ENCODE data around the gene COX14. TPM values are rescaled to one million over a fixed set of nuclear protein-coding genes. Genes with fewer than 3 reads are reported as not detected.
A peak's percentile ranks its signal among the peaks of the same experiment; 100 is the strongest.
"Not testable (repeated sequence)": the region's sequence is repeated elsewhere in the genome, so short reads cannot be mapped to it uniquely, and the experiment has no call there.

The COX14 gene
- total RNA-seq, 1 donor from 2014 or later = 22.7 TPM

GRCh38 chr12:50132505-50133135 lies 20.6 kb downstream of the COX14 start:
- DNase-seq (ENCODE audit: low spot score) = peak; percentile 68
- H3F3A ChIP-seq (ENCODE audit: low read depth) = peaks cover 12% of the 10 kb centered on the region
- Mint-ChIP-seq H3K4me1 (no peaks in the 10 kb centered on the region), H3K36me3 (peaks cover 20% of the 10 kb centered on the region), H3K27me3 (ENCODE audit: insufficient read depth, low read depth) (no peaks in the 10 kb centered on the region), H3K4me3 (no peak overlapping the region), H3K27ac (no peak overlapping the region), H3K9me3 (no peaks in the 10 kb centered on the region)
- H3K79me2 ChIP-seq (ENCODE audit: low read depth) = no peaks in the 10 kb centered on the region
- no peaks in the 10 kb centered on the region for H3K4me1 ChIP-seq
- H3K9ac ChIP-seq = no peak overlapping the region
- H3K4me2 ChIP-seq = no peak overlapping the region
- no peaks in the 10 kb centered on the region for H3K9me3 ChIP-seq (ENCODE audit: low read depth)
- no peaks in the 10 kb centered on the region for H3K27me3 ChIP-seq
- H2AFZ ChIP-seq (replicated peaks) = no peak overlapping the region
- H3K36me3 ChIP-seq = peaks cover 7% of the 10 kb centered on the region
- TF ChIP-seq EZH2phosphoT487 (IDR thresholded peaks at IDR 0.05) (no peak), CTCF (IDR thresholded peaks at IDR 0.05) (peak; percentile 78)
- peaks cover 4% of the 10 kb centered on the region for H4K20me1 ChIP-seq (ENCODE audit: low read depth)
- no peak overlapping the region for H3K4me3 ChIP-seq
- H3K27ac ChIP-seq = no peak overlapping the region

GRCh38 chr12:50142993-50143392 lies 31.0 kb downstream of the COX14 start:
- H3K27ac ChIP-seq = no peak overlapping the region
- Mint-ChIP-seq H3K27me3 (ENCODE audit: insufficient read depth, low read depth) (no peaks in the 10 kb centered on the region), H3K27ac (no peak overlapping the region), H3K4me3 (no peak overlapping the region), H3K9me3 (no peaks in the 10 kb centered on the region), H3K36me3 (peaks cover 20% of the 10 kb centered on the region), H3K4me1 (no peaks in the 10 kb centered on the region)
- H3K79me2 ChIP-seq (ENCODE audit: low read depth) = peaks cover 32% of the 10 kb centered on the region
- H2AFZ ChIP-seq (replicated peaks) = no peak overlapping the region
- no peak for TF ChIP-seq EZH2 (IDR thresholded peaks at IDR 0.05)
- TF ChIP-seq CTCF (IDR thresholded peaks at IDR 0.05) = no peak
- no peaks in the 10 kb centered on the region for H3F3A ChIP-seq (ENCODE audit: low read depth)
- DNase-seq (ENCODE audit: low spot score) = no peak
- H3K4me2 ChIP-seq = no peak overlapping the region
- H3K4me1 ChIP-seq = no peaks in the 10 kb centered on the region
- no peaks in the 10 kb centered on the region for H3K27me3 ChIP-seq
- H3K4me3 ChIP-seq = no peak overlapping the region
- no peaks in the 10 kb centered on the region for H3K9me3 ChIP-seq (ENCODE audit: low read depth)
- H3K36me3 ChIP-seq = peaks cover 9% of the 10 kb centered on the region
- peaks cover 8% of the 10 kb centered on the region for H4K20me1 ChIP-seq (ENCODE audit: low read depth)
- no peak overlapping the region for H3K9ac ChIP-seq

- no peaks in the 10 kb centered on the region for H3F3A ChIP-seq (ENCODE audit: low read depth)
- DNase-seq (ENCODE audit: low spot score) = no peak
- H3K27ac ChIP-seq = no peak overlapping the region
- no peaks in the 10 kb centered on the region for H3K9me3 ChIP-seq (ENCODE audit: low read depth)
- no peak overlapping the region for H3K9ac ChIP-seq
- peaks cover 13% of the 10 kb centered on the region for H3K36me3 Mint-ChIP-seq
- H3K4me3 Mint-ChIP-seq = no peak overlapping the region
- no peaks in the 10 kb centered on the region for H3K27me3 ChIP-seq
- H3K9me3 Mint-ChIP-seq = no peaks in the 10 kb centered on the region
- no peak overlapping the region for H3K4me3 ChIP-seq
- H3K4me1 Mint-ChIP-seq = no peaks in the 10 kb centered on the region
- no peak overlapping the region for H2AFZ ChIP-seq (replicated peaks)
- no peaks in the 10 kb centered on the region for H3K27me3 Mint-ChIP-seq (ENCODE audit: insufficient read depth, low read depth)
- H3K27ac Mint-ChIP-seq = no peak overlapping the region
- no peaks in the 10 kb centered on the region for H3K4me1 ChIP-seq
- peaks cover 23% of the 10 kb centered on the region for H4K20me1 ChIP-seq (ENCODE audit: low read depth)
- H3K4me2 ChIP-seq = no peak overlapping the region
- peaks cover 3% of the 10 kb centered on the region for H3K36me3 ChIP-seq
- TF ChIP-seq EZH2 (IDR thresholded peaks at IDR 0.05) = no peak
- H3K79me2 ChIP-seq (ENCODE audit: low read depth) = peaks cover 54% of the 10 kb centered on the region
Observed at GRCh38 chr12:50145439-50145838, 33.4 kb downstream of the COX14 start.

- no peaks in the 10 kb centered on the region for H3K9me3 ChIP-seq (ENCODE audit: low read depth)
- Mint-ChIP-seq H3K27ac (no peak overlapping the region), H3K36me3 (peaks cover 2% of the 10 kb centered on the region)
Observed at GRCh38 chr12:50147281-50147680, 35.2 kb downstream of the COX14 start.

GRCh38 chr12:50148011-50148410 lies 36.0 kb downstream of the COX14 start:
- Histone ChIP-seq H4K20me1 (ENCODE audit: low read depth) (peaks cover 39% of the 10 kb centered on the region), H3K79me2 (ENCODE audit: low read depth) (peaks cover 79% of the 10 kb centered on the region)
- H2AFZ ChIP-seq (replicated peaks); H3K27me3 ChIP-seq; H3K36me3 Mint-ChIP-seq; H3K36me3 ChIP-seq; H3K27ac ChIP-seq; DNase-seq (ENCODE audit: low spot score); H3K9me3 Mint-ChIP-seq; H3K27ac Mint-ChIP-seq; H3K27me3 Mint-ChIP-seq (ENCODE audit: insufficient read depth, low read depth); H3F3A ChIP-seq (ENCODE audit: low read depth); H3K4me3 Mint-ChIP-seq; H3K4me2 ChIP-seq; H3K4me3 ChIP-seq; H3K9me3 ChIP-seq (ENCODE audit: low read depth); H3K9ac ChIP-seq; H3K4me1 ChIP-seq; H3K4me1 Mint-ChIP-seq: not testable (repeated sequence)

More at GRCh38 chr12:50147281-50147680, 35.2 kb downstream of the COX14 start:
- Histone ChIP-seq H3K36me3 (no peaks in the 10 kb centered on the region), H3K9ac (no peak overlapping the region), H3K27ac (no peak overlapping the region), H3F3A (ENCODE audit: low read depth) (no peaks in the 10 kb centered on the region), H4K20me1 (ENCODE audit: low read depth) (peaks cover 36% of the 10 kb centered on the region), H3K4me2 (no peak overlapping the region), H3K4me1 (no peaks in the 10 kb centered on the region), H3K27me3 (no peaks in the 10 kb centered on the region), H2AFZ (replicated peaks) (no peak overlapping the region), H3K4me3 (no peak overlapping the region), H3K79me2 (ENCODE audit: low read depth) (peaks cover 71% of the 10 kb centered on the region)
- Mint-ChIP-seq H3K4me3 (no peak overlapping the region), H3K27me3 (ENCODE audit: insufficient read depth, low read depth) (no peaks in the 10 kb centered on the region), H3K9me3 (no peaks in the 10 kb centered on the region), H3K4me1 (no peaks in the 10 kb centered on the region)
- TF ChIP-seq EZH2 (IDR thresholded peaks at IDR 0.05) = no peak
- TF ChIP-seq CTCF (IDR thresholded peaks at IDR 0.05) = no peak
- no peak for TF ChIP-seq EZH2phosphoT487 (IDR thresholded peaks at IDR 0.05)
- no peak for DNase-seq (ENCODE audit: low spot score)

Data from neural progenitor cell (in vitro differentiated cells).